HPDE6-E6E7 (cell line): ENCODE results near the gene PRKCSH.
"Not testable (repeated sequence)": the region's sequence is repeated elsewhere in the genome, so short reads cannot be mapped to it uniquely, and the experiment has no call there.

Source experiments
- DNase-seq: peaks from one replicate; pipeline ENCODE4 v3.0.0; 2011; ENCODE audit warnings: missing footprints; ENCODE audit errors: extremely low spot score

The PRKCSH gene

GRCh38 chr19:11418549-11419506 lies 16.6 kb upstream of the PRKCSH start, which contains the start of gene RGL3:
TSS of gene RGL3 (minus strand) at chr19:11419314. CDS start at chr19:11419278, 36 bp downstream.
- no peak for DNase-seq

- DNase-seq: no peak
Observed at GRCh38 chr19:11420429-11421370, 14.7 kb upstream of the PRKCSH start.

- no peak for DNase-seq
Observed at GRCh38 chr19:11421371-11422098, 13.9 kb upstream of the PRKCSH start.

- peak; percentile 91 for DNase-seq
Observed at GRCh38 chr19:11422163-11423065, 13.0 kb upstream of the PRKCSH start.

GRCh38 chr19:11423164-11423790 lies 12.2 kb upstream of the PRKCSH start:
- no peak for DNase-seq

DNA sequence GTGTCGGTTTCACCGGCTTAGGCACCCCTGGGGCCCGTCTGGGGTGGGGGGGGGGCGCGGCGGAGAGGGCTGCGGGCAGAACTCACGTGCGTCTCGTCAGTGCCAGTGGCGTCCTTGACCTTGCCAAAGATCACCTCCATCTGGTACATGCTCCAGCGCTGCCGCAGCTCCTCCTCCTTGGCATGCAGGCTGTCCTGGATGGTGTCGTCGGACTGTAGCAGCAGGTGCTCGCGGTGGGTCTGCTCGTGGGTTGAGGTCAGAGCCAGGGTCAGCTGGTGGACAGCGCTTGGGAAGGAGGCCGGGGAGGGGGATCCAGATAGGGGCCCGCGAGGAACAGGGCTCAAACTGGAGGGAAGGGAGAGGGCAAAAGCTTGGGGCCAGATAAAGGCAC lies 11.6 kb upstream of the PRKCSH start:
- no peak for DNase-seq

- DNase-seq: no peak
Observed at GRCh38 chr19:11425719-11426457, 9.5 kb upstream of the PRKCSH start.

- no peak for DNase-seq
Observed at GRCh38 chr19:11426656-11427055, 8.8 kb upstream of the PRKCSH start.

- DNase-seq: not testable (repeated sequence)
Observed at GRCh38 chr19:11433526-11433925, 1.9 kb upstream of the PRKCSH start.

DNA sequence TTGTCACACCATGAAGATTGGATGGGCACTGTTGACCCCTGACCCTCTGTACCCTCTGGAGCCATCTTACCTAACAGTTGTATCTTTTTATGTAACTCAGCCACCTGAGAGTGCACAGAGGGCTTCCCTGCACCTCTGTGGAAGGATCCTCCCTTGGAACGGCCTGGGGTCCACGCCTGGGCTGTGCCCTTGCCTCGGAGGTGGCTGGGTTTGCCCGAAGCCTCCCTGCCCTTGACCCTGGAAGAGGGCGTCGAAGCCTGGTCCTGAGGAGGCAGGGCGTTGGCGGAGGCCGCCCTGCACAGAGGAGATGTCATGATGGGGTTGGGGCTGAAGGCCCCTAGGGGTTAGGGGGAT lies 755 bp upstream of the PRKCSH start:
- no peak for DNase-seq

- DNase-seq: no peak
Observed at GRCh38 chr19:11435833-11436313, 438 bp downstream of the PRKCSH start.

- DNase-seq: no peak
Observed at GRCh38 chr19:11437955-11438354, 2.5 kb downstream of the PRKCSH start.

GRCh38 chr19:11444059-11444458 lies 8.6 kb downstream of the PRKCSH start:
- DNase-seq: peak; percentile 47

- no peak for DNase-seq
Observed at GRCh38 chr19:11445141-11445540, 9.7 kb downstream of the PRKCSH start.

DNA sequence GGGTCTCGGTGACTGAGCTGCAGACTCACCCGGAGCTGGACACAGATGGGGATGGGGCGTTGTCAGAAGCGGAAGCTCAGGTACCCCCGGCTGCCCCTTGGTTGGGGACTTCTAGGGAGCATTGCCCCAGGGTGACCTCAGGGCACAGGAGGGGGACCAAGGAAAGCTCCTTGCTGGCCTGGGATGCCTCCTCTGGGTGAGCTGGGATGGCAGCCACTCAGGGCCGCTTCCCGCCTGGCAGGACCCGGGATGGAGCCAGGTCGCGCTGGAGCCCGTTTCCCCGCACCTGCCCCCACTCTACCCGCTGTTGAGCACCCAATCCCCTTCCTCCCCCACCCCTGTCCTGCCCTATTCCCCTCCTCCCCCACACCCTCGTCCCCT lies 10.8 kb downstream of the PRKCSH start:
- DNase-seq: no peak

DNA sequence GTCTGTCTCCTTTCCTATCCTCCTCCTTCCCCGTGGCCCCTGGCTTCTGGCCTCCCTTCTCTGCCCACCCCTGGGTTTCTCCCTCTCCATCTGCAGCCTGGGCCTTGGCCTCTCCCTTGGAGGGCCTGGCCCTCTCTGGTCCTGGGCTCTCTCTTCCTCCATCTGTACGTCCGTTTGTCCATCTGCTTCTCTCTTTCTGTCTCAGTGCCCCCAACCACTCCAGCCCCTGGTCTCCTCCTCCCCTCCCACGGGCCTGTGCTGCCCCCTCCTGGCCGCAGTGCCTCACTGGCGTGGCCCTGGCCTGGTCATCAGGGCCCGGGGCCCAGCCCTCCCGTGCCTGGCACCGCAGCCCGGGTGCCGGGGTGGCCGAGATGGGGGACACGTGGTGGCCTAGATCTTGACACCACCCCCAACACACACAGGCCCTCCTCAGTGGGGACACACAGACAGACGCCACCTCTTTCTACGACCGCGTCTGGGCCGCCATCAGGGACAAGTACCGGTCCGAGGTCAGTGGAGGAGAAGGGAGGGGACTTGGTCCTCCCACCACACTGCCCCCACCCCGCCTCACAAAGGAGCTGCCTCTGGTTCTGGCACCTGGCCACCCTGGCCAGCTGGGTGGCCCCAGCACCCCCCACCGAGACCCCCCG lies 11.3 kb downstream of the PRKCSH start:
- DNase-seq: no peak

GRCh38 chr19:11447347-11448262 lies 12.2 kb downstream of the PRKCSH start:
- DNase-seq: no peak

- no peak for DNase-seq
Observed at GRCh38 chr19:11448410-11448809, 13.0 kb downstream of the PRKCSH start.
